Measurements from ENCODE around the gene CCDC92B. TPM values are rescaled to one million over a fixed set of nuclear protein-coding genes. Genes with fewer than 3 reads are reported as not detected.

CCDC92B gene
- total and polyA plus RNA-seq, 2 of the 4 experiments (the other 2 are of a cell fraction), result not detected

GRCh38 chr17:2693561-2694380 is 55.7 kb downstream of the CCDC92B start:
- Histone ChIP-seq H2AK9ac (replicated peaks; ENCODE audit: low read depth, low read length, poor library complexity) (no peak overlapping the region), H3K27me3 (ENCODE audit: control insufficient read depth, insufficient read depth, low read length) (no peaks in the 10 kb centered on the region), H2BK5ac (ENCODE audit: low read depth, low read length, poor library complexity, severe bottlenecking) (no peak overlapping the region), H3K14ac (replicated peaks; ENCODE audit: low read depth, low read length) (no peak overlapping the region), H3K4ac (ENCODE audit: low read depth, low read length) (no peak overlapping the region), H3K27ac (ENCODE audit: insufficient read depth, low read length) (no peak overlapping the region), H2BK15ac (ENCODE audit: low read depth, low read length) (no peak overlapping the region), H3K9me1 (ENCODE audit: insufficient read depth, low read length) (0 out of 2 replicates have a peak, but pooled peaks cover 2% of the 10 kb centered on the region), H2BK120ac (ENCODE audit: low read depth, low read length) (no peak overlapping the region), H4K20me1 (ENCODE audit: insufficient read depth, low read length) (peaks cover 5% of the 10 kb centered on the region; the same call in 1 of the 2 replicates), H3K4me3 (ENCODE audit: insufficient read depth, low read depth, low read length) (no peak overlapping the region), H3K9me3 (ENCODE audit: control insufficient read depth, insufficient read depth, low read length) (no peaks in the 10 kb centered on the region), H3K36me3 (ENCODE audit: control insufficient read depth, insufficient read depth, low read length) (peaks cover 45% of the 10 kb centered on the region), H3K79me1 (ENCODE audit: low read depth in 1 of 2, low read length in 2 of 2) (peaks cover 0 to 9% of the 10 kb centered on the region in 2 experiments; a peak in 2 of 4 replicates), H3K23ac (ENCODE audit: low read depth, low read length) (no peak overlapping the region), H2AK5ac (ENCODE audit: low read depth, low read length) (no peak overlapping the region), H4K91ac (ENCODE audit: insufficient read depth, low read depth, low read length) (no peak overlapping the region), H4K5ac (ENCODE audit: low read depth, low read length) (no peak overlapping the region), H3K9ac (ENCODE audit: low read depth, low read length) (no peak overlapping the region), H2AFZ (replicated peaks; ENCODE audit: low read length, poor library complexity) (no peak overlapping the region), H3K18ac (ENCODE audit: low read depth, low read length) (no peak overlapping the region), H3K4me2 (ENCODE audit: low read depth, low read length) (no peak overlapping the region), H3K4me1 (ENCODE audit: control insufficient read depth, insufficient read depth, low read length) (no peaks in the 10 kb centered on the region), H2BK20ac (ENCODE audit: low read depth, low read length) (no peak overlapping the region), H4K8ac (ENCODE audit: low read depth in 2 of 2, low read length in 2 of 2) (no peak overlapping the region), H3K56ac (ENCODE audit: extremely low read depth, insufficient read depth, low read length) (no peak overlapping the region)
- BruUV-seq (replicated peaks), result no TSS peak
- intact Hi-C loops (cut with micrococcal nuclease) (no loop called here), in situ Hi-C loops (cut with MboI; ENCODE audit: low sequenced_read_pairs) (no loop called here), dilution Hi-C loops (cut with HindIII; ENCODE audit: low sequenced_read_pairs, unreplicated experiment) (no loop called here)
- DNase-seq, result no peak
- ChIA-PET CTCF (no interaction called here), POLR2A (ENCODE audit: unreplicated experiment) (no interaction called here)
- no peak for ATAC-seq (ENCODE audit: low read depth)
- TF ChIP-seq USF2 (IDR thresholded peaks at IDR 0.05; ENCODE audit: low read depth, low read length) (no peak), MAZ (IDR thresholded peaks at IDR 0.05; ENCODE audit: borderline replicate concordance, low read depth, low read length) (no peak), RFX5 (IDR thresholded peaks at IDR 0.05; ENCODE audit: low read depth, low read length) (no peak), CEBPB (IDR thresholded peaks at IDR 0.05; ENCODE audit: low read depth, low read length) (no peak), POLR2A (IDR thresholded peaks at IDR 0.05; ENCODE audit: low read depth, low read length) (no peak), MXI1 (IDR thresholded peaks at IDR 0.05; ENCODE audit: borderline replicate concordance, low read depth, low read length) (no peak), BHLHE40 (IDR thresholded peaks at IDR 0.05; ENCODE audit: low read depth, low read length) (no peak), FOS (IDR thresholded peaks at IDR 0.05; ENCODE audit: low read depth, low read length) (no peak), SMC3 (IDR thresholded peaks at IDR 0.05; ENCODE audit: low read depth, low read length) (no peak), ELK1 (IDR thresholded peaks at IDR 0.05; ENCODE audit: borderline replicate concordance, low read depth, low read length) (no peak)
- 82% methylated on average over 9 of the region's 37 CpGs; no CpG with 5 or more reads in 1 of the 2 experiments for WGBS, 2 experiments (ENCODE audit: extremely low coverage in 2 of 2, insufficient read length in 1 of 2)

Data from IMR-90 (cell line).